Smooth muscle cell (in vitro differentiated cells): Measurements from ENCODE around the gene SKA1. TPM values are rescaled to one million over a fixed set of nuclear protein-coding genes. Genes with fewer than 3 reads are reported as not detected.

Source experiments
- DNase-seq: peaks from one replicate; lab custom pipeline; 2025; ENCODE audit not compliant: unreplicated experiment; lab: John Stamatoyannopoulos, UW
- H2AFZ ChIP-seq: fragments of 200-600 bp; sonication (generic); 2 replicates; pipeline ENCODE4 v1.6.0; 2016; ENCODE audit warnings: antibody characterized with exemption, low read depth, mild to moderate bottlenecking
- H3F3A ChIP-seq: fragments of 200-600 bp; sonication (generic); 2 replicates; pipeline ENCODE4 v1.6.0; 2017; ENCODE audit warnings: antibody characterized with exemption, low read depth
- H3K27ac ChIP-seq: fragments of 200-600 bp; sonication (generic); 2 replicates; pipeline ENCODE4 v1.5.1; 2016; ENCODE audit warnings: low read depth, mild to moderate bottlenecking
- H3K27me3 ChIP-seq: fragments of 200-600 bp; sonication (generic); 2 replicates; pipeline ENCODE4 v1.6.1; 2016; ENCODE audit warnings: low read depth, mild to moderate bottlenecking
- H3K36me3 ChIP-seq: fragments of 200-600 bp; sonication (generic); 2 replicates; pipeline ENCODE4 v1.5.1; 2016; ENCODE audit warnings: low read depth
- H3K4me1 ChIP-seq: fragments of 200-600 bp; sonication (generic); 2 replicates; pipeline ENCODE4 v1.5.1; 2016; ENCODE audit warnings: low read depth
- H3K4me2 ChIP-seq: fragments of 200-600 bp; sonication (generic); 2 replicates; pipeline ENCODE4 v1.6.0; 2016; ENCODE audit warnings: mild to moderate bottlenecking
- H3K4me3 ChIP-seq: fragments of 200-600 bp; sonication (generic); 2 replicates; pipeline ENCODE4 v1.5.1; 2016; ENCODE audit warnings: mild to moderate bottlenecking
- H3K79me2 ChIP-seq: fragments of 200-600 bp; sonication (generic); 2 replicates; pipeline ENCODE4 v1.6.0; 2016; ENCODE audit warnings: low read depth, mild to moderate bottlenecking
- H3K9ac ChIP-seq: fragments of 200-600 bp; sonication (generic); 2 replicates; pipeline ENCODE4 v1.6.0; 2016; ENCODE audit warnings: low read depth
- H3K9me3 ChIP-seq: fragments of 200-600 bp; sonication (generic); replicated peaks from 2 replicates; pipeline ENCODE4 v1.5.1; 2016; ENCODE audit warnings: low read depth
- H4K20me1 ChIP-seq: fragments of 200-600 bp; sonication (generic); 2 replicates; pipeline ENCODE4 v1.6.0; 2016; ENCODE audit warnings: low read depth
- WGBS: methylation state at CpG from one replicate; pipeline ENCODE4 v1.1.7; 2016; ENCODE audit warnings: low lambda C conversion rate; 5-methylcytosine and 5-hydroxymethylcytosine counted together
- polyA plus RNA-seq: library from polyadenylated mRNA; unstranded; fragments of >200 nt; fragmentation: Nextera tagmentation; extraction: Ambion mirVana; gene quantifications from 2 replicates; pipeline ENCODE4 v1.2.1, GENCODE V29; 2016
- total RNA-seq: library from RNA; depleted of rRNA; stranded (reverse); fragments of >200 nt; gene quantifications from 2 replicates; pipeline ENCODE4 v1.2.3, GENCODE V29; 2014
- TF ChIP-seq, protein P1 (sequence below): fragments of 200-600 bp; sonication (generic); IDR thresholded peaks from 2 replicates; pipeline ENCODE4 v1.5.1; 2017; ENCODE audit warnings: borderline replicate concordance, mild to moderate bottlenecking, antibody characterized with exemption; ENCODE audit not compliant: insufficient read depth, poor library complexity, severe bottlenecking

SKA1 gene, protein sequence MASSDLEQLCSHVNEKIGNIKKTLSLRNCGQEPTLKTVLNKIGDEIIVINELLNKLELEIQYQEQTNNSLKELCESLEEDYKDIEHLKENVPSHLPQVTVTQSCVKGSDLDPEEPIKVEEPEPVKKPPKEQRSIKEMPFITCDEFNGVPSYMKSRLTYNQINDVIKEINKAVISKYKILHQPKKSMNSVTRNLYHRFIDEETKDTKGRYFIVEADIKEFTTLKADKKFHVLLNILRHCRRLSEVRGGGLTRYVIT
- total RNA-seq = 7.8 and 8.4 TPM in 2 replicates
- polyA plus RNA-seq = 4.9 and 5.8 TPM in 2 replicates

DNA sequence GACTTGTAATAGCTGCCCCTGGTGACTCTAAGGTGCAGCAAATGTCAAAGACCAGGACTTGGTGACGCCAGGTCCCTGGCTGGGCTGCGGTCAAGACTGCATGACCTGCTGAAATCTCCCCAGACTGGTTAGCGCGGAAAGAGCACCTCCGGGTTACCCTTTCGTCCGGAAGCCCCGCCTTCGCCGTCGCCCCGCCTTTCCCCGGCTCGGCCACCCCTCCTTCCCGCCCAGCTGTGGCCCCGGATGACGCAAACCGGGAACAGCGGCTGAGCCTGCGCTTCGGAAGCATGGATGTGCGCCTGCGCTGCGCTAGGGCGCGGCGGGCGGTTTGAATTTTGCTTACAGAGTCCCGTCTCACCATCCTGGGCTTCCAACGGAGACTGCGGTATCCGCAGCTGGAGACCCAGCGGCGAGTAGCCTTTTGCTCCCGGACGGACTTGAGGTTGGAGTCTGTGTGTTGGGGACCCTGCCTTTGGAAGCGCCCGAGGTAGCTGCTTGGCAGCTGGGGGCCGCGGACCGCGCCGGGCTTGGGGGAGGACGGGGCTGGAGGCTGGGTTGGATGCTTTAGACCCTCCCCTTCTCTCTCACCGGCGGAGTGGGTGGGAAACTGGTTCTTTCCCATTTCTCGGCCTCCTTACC, at the start of gene SKA1:
Gene SKA1, plus strand, starts transcription at position 294 of the 639 bp plus-strand sequence. CDS start 785 bp downstream, outside the sequence.
- H3K27me3 ChIP-seq = no peaks in the 10 kb centered on the region
- peaks cover 12% of the 10 kb centered on the region for H3K79me2 ChIP-seq
- peak; percentile 79 for DNase-seq
- H2AFZ ChIP-seq = peak within 1 kb of the TSS; percentile 97
- H3K27ac ChIP-seq = peak within 1 kb of the TSS; percentile 38
- peak within 1 kb of the TSS; percentile 95 for H3K4me2 ChIP-seq
- TF ChIP-seq, protein P1, sequence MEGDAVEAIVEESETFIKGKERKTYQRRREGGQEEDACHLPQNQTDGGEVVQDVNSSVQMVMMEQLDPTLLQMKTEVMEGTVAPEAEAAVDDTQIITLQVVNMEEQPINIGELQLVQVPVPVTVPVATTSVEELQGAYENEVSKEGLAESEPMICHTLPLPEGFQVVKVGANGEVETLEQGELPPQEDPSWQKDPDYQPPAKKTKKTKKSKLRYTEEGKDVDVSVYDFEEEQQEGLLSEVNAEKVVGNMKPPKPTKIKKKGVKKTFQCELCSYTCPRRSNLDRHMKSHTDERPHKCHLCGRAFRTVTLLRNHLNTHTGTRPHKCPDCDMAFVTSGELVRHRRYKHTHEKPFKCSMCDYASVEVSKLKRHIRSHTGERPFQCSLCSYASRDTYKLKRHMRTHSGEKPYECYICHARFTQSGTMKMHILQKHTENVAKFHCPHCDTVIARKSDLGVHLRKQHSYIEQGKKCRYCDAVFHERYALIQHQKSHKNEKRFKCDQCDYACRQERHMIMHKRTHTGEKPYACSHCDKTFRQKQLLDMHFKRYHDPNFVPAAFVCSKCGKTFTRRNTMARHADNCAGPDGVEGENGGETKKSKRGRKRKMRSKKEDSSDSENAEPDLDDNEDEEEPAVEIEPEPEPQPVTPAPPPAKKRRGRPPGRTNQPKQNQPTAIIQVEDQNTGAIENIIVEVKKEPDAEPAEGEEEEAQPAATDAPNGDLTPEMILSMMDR = no peak
- no peaks in the 10 kb centered on the region for H3K36me3 ChIP-seq
- H3K9ac ChIP-seq = peak within 1 kb of the TSS; percentile 38
- peaks cover 24% of the 10 kb centered on the region for H3K4me1 ChIP-seq
- no peaks in the 10 kb centered on the region for H4K20me1 ChIP-seq
- no peaks in the 10 kb centered on the region for H3F3A ChIP-seq
- under 1% methylated on average over 47 of the region's 47 CpGs for WGBS
- peak within 1 kb of the TSS; percentile 82 for H3K4me3 ChIP-seq
- no peaks in the 10 kb centered on the region for H3K9me3 ChIP-seq

DNA sequence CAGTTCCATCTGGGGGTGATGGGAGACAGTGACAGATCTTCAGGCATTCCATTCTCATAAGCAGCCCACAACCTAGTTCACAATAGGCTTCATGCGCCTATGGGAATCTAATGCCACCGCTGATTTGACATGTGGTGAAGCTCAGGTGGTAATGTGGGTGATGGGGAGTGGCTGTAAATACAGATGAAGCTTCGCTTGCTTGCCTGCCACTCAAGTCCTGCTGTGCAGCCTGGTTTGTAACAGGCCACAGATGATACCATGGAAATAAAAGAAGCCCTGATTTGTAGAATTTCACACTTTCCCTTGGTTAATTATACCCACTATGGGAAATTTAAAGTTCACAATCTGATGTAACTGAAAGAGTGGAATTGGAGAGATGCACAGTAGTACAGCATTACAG, 46.9 kb upstream of the SKA1 start:
- Histone ChIP-seq H3K4me1 (no peaks in the 10 kb centered on the region), H4K20me1 (no peaks in the 10 kb centered on the region), H3K9me3 (no peaks in the 10 kb centered on the region), H3K4me2 (no peak overlapping the region), H2AFZ (no peak overlapping the region), H3K27ac (no peak overlapping the region), H3K9ac (no peak overlapping the region), H3K27me3 (no peaks in the 10 kb centered on the region), H3K36me3 (no peaks in the 10 kb centered on the region), H3F3A (no peaks in the 10 kb centered on the region), H3K4me3 (no peak overlapping the region), H3K79me2 (no peaks in the 10 kb centered on the region)
- TF ChIP-seq, protein P1 = no peak
- WGBS = 85% methylated on average over 3 of the region's 3 CpGs
- DNase-seq = no peak

DNA sequence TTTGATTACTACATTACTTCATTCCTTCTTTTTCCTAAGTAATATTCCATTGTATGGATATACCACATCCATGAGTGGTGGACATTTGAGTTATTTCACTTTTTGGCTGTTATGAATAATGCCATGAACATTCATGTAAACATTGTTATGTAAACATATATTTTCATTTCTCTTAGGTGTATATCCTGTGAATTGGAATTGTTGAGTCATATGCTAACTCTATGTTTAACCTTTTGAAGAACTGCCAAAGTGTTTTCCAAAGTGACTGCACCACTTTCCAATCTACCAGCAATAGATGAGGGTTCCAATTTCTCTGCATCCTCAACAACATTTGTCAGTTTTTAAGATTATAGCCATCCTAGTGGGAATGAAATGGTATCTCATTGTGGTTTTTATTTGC, 44.7 kb upstream of the SKA1 start:
- H3K4me2 ChIP-seq = no peak overlapping the region
- no peaks in the 10 kb centered on the region for H3K36me3 ChIP-seq
- no peak overlapping the region for H3K27ac ChIP-seq
- H2AFZ ChIP-seq = no peak overlapping the region
- no peak for DNase-seq
- no peaks in the 10 kb centered on the region for H3F3A ChIP-seq
- H3K9ac ChIP-seq = no peak overlapping the region
- no peaks in the 10 kb centered on the region for H3K9me3 ChIP-seq
- H4K20me1 ChIP-seq = no peaks in the 10 kb centered on the region
- no peaks in the 10 kb centered on the region for H3K27me3 ChIP-seq
- H3K79me2 ChIP-seq = no peaks in the 10 kb centered on the region
- TF ChIP-seq, protein P1 = no peak
- H3K4me3 ChIP-seq = no peak overlapping the region
- H3K4me1 ChIP-seq = peaks cover 4% of the 10 kb centered on the region
